NCI-H82 (cell line): ENCODE measurements around the gene KCNIP3.

Experiments
- DNase-seq: peaks from one replicate; lab custom pipeline; 2025; lab: John Stamatoyannopoulos, UW

Gene KCNIP3

DNA sequence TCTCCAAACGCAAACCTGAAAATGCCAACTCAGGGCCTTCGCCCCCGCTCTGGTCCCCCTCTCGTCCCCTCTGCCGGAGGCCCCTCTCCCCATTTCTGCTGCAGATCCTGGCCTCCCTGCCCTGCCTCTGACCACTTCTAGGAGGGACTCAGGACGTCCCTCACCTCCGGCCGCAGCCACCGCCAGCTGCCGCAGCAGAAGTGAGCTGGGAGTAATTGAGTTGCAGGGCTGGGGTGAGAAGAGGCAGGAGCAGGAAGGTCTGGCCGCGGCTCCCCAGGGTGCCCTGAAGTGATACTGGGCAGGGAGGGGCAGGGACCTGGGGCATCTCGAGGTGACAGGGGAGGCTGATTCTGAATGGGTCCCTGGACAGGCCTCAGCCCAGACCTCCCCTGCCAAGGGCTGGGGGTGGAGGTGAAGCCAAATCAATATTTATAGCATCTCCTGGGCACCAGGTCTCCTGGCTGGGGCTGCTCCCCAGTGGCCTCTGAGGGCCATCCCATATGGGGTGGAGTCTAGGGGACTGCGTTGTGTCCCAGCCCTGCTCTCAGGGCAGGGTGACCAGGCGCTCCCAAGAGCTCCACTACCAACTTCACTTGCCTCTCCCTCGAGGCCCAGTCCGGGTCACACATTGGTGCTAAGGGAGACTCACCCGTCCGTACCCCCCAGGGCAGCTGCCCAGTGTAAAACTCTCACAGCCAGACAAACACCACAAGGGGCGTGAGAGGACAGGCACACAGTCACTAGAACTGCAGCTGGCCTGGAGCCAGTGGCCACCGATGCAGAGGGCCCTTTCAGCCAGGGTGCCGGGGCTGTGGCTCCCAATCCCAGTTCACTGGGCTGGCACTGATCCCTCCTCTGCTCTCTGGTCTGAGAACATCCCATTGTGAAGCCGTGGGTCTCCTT, 33.0 kb downstream of the KCNIP3 start:
- no peak for DNase-seq

DNA sequence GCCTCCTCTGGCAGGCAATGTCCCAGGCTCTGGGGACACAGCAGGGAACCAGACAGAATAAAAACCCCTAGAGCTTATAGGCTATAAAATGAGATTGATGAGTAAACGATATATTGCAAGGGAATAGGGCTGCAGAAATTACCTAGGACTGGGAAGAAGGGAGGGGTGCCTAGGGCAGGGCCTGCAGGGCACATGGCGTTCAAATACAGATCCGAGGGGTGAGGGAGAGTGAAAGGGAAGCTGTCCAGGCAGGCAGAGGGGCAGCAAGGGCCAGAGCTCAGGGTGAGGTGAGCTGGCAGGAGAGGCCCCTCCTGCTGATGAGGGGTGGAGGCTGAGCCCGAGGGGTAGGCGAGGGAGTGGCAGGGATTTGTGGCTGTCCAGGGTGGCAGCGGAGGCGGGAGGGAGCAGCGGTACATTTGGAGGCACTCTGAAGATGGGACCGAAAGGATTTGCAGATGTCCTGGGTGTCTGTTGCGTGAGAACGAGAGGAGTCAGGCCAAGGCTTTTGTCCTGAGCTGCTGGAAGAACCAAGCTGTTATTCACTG, 33.7 kb downstream of the KCNIP3 start:
- no peak for DNase-seq

DNA sequence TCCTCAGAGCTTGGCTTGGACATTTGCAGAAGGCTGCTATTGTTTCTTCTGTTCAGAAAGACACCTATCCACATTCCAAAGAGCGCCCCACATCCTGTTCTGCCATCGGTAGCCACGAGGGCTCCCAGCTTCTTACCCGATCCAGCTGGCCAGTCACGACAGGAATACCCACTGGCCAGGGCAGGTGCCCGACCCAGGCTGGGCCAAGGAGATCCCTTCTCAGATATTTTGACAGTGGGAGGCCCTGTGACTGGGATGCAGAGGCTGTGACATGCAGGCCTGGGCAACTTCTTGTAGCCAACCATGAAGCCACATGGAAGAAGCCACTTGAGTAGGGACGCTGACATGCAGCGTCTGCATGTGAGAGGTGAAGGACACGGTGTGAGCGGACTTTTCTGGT, 34.5 kb downstream of the KCNIP3 start:
- no peak for DNase-seq

DNA sequence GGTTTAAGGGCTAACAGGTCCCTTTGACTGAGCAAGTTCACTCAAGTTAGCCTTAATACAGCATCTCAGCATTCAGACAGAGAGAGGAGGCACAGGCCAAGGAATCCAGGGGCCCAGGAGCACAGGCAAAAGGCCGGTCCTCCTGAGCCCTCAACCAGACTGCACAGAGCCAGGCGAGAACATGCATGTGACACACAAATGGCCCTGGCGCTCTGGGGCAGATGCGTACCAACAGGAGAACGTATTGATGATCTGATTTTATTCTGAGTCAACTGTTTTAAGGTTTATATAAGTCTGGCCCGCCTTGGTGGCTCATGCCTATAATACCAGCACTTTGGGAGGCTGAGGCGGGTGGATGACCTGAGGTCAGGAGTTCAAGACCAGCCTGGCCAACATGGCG, 34.9 kb downstream of the KCNIP3 start:
- DNase-seq: no peak

DNA sequence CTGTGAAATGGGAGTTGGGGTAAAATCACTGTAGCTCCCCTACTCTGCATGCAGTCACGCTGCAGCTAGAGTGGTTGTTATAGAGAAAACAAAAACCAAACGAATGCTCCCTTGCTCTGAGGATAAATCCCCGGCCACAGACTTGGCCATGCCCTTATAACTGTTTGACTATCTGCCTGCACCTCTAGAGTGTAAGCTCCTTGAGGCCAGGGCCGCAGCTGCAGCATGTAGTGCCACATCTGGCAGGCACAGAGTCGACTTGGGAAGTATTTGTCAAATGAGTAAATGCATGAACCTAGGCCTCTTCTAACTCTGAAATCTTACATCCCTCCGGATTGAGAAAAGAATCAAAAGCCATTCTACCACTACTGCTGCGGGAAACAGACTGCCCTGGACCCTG, 35.9 kb downstream of the KCNIP3 start:
- DNase-seq: no peak

DNA sequence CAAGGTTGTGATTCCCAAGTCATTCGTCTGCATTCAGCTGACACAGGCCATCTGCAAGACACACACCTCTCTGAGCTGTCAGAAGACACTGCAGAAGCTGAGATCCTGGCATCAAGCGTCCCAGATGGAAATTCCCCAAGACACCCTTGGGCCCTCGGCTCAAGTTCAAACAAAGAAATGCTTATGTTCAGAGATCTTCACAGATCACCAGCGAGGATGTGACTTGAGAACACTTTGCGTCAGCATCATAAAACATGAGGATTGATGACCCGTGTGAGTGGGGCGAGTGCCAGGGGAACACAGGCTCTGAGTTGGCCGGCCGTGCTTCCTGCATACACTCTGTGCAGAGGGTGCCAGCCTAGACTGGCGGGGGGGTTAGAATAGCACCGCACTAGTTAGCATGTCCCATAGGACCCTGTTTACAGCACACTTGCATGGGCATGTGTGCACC, 36.8 kb downstream of the KCNIP3 start:
- no peak for DNase-seq

DNA sequence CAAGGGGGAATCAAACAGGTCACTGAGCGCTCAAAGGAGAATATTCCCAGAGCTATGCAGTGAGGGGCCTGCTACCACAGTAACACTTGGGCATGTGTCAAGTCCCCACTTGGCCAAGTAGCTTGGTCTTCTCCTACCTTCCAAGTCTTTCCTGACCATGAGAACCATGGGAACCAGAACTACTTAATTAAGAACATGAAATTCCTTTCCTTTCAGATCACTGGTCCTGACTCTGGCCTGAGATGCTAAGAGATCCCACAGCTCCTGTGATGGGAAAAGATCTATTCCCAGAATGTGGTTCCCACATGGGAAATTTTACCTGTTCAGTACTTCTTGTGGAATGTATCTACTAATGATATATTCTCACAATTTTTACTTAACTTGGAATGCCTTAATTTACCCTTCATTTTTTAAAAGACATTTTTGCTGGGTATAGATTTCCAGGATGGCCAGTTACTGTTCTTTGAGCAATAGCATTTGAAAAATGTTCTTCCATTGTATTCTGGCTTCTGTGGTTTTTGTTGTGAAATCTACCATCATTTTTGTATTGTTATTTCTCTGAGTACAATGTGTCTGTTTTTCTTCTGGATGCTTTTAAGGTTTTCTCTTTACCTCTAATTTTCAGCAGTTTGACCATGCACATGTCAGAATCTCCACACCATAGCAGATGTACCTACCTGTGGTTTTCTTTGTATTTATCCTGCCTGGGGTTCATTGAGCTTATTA, 37.9 kb downstream of the KCNIP3 start:
- DNase-seq: no peak

DNA sequence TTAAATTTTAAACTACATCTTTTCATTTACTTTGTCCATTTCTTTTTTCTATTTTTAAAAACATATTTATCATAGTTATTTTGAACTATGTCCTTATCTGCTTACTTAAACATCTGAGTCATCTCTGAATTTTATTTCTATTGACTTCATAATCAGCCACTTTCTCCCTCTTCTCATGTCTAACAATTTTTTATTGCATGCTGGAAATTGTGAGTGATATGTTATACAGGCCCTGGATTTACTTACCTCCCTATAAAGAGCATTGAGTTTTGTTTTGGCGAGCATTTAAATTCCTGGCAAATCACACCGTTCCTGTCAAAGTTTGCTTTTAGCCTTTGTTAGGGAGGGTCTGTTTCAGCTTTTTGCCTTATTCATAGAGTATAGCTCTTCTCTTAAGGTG, 39.3 kb downstream of the KCNIP3 start:
- no peak for DNase-seq

DNA sequence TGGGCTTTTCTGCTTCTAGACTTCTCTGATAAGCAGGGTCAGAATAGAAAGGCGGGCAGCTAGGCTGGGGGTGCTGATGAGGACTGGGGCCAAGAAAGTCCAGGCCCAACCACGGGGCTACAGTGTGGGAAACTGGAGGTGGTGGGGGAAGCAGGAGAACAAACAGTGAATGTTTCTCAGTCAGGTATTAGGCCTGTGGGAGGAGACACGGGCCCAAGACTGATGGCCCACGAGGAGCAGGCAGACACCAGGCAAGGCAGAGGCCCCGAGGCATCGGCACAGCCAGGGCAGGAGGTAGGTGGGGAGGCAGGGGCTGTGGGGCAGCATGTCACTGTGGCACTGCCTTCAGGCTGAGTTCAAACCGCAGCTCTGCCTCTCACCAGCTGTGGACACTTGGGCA, 40.7 kb downstream of the KCNIP3 start:
- no peak for DNase-seq

DNA sequence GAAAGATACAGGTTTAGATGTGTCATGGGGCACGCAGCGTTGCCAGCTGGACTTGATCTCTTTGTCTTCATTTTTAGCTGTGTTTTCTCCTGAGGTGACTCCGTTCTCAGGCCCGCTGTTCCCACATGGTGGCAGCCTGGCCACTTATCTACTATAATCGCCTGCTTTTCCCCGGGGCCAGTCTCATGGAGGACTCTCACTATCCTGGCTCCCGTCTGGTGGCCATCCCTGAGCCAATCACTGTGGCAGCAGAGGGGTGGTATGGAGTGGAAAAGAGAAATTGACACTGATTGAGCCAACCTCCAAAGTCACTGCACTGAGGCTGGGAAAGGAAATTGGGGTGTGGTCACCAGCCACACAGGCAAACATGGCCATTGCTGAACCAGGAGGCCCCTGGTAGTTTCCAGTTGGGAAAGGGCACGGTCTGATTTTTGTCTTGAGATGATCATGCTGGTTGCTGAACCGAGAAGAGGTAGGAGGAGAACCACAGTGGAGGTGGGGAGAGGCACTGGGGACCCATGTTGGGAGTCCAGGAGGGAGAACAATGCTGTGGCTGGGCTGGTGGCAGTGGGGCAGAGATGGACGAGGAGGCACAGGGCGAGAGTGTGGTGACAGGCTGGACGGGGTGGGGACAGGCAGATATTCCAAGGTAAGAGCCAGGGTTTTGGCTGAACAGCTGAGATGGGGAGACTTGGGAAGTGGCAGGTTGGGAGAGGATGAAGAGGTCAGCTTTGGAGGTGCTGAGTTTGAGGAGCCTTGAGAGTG, 45.6 kb downstream of the KCNIP3 start:
- DNase-seq: no peak

DNA sequence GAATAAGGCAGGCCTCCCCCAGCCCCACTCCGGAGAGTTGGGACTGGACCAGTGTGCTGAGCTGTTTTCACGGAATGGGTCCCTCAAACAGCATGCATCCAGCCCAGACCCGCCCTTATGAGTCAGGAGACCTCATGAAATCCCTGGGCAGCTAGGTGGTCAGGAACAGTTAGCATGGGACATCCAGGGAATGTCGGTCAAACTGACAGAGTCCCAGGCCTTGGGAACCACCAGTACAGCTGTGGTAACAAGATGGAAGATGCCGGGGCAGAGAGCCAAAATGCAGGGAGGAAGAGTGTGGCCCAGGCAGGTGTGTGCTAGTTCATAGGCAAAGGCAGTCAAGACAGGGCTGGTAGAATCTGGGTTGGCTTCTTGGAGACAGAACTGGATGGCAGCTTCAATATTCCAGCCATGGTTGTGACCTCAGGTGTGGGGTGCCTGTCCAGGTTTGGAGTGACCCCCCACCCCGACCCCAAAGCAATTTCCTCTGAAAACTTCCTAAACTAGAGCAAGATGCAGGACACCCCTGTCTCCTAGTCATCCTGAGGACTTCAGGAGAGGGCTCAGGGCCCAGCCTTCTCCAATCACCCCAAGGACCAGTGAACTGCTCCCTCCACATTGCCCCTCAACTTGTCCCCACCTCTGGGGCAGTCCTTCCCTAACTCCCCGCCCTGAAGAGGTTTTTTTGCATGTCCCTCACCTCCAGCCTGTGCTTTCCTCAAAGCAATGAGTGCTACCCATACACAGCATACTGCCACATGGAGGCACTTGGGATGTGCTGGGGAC, 46.5 kb downstream of the KCNIP3 start:
- DNase-seq: no peak

DNA sequence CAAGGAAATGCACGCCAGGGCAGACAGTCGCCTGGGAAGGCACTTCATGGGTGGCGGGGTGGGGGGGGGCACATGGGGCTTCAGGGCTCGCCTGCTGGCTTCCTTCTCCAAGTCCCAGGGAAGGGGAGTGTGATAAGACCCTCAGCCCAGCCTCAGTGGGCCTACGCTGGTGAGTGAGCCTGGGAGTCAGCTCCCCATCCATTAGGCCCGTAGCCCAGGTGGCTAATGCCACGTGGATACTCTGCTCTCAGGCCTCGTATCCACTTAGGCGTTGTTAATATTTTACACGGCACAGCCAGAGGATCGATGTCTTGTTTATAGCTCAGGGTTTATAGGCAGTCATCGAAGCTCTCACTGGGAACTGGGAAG, 47.1 kb downstream of the KCNIP3 start:
- no peak for DNase-seq

DNA sequence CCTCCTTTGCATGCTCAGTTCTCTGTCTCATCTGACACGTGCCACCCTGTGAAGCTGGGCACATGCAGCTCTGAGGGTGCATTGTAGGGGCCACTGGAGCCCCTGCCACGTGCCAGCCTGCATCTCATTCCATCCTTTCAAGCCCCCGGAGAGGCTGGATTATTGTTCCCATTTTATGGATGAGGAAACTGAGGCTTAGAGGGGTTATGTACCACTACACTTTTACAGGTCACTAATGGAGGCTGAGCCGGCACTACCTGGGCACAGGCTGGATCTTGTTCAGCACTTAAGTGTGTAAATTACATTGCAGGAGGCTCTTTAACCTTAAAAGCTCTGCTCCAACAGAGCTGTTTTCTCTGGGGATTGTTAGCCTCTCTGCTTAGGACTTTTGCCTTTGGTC, 47.5 kb downstream of the KCNIP3 start:
- no peak for DNase-seq

DNA sequence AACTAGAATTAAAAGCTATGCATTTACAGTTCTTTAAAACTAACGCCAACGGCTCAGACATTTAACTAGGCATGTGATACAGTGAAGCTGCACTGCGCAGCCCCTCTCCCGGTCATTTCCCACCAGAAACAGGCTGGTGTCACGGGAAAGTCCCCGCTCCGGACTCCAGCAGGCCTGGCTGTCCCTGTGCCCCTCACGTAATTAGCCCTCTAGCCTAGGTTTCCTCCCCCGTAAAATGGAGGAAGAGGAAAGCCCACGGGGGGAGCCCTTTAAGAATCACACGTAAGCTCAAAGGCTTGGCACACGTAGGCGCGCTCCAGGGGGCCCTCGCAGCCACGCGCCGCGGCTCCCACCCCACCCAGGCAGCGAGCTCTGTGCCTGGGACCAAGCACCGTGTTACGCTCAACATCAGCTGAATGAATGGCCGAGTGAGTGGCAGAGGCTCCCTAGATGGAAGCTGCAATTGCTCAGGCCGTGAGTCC, 48.0 kb downstream of the KCNIP3 start:
- DNase-seq: no peak

DNA sequence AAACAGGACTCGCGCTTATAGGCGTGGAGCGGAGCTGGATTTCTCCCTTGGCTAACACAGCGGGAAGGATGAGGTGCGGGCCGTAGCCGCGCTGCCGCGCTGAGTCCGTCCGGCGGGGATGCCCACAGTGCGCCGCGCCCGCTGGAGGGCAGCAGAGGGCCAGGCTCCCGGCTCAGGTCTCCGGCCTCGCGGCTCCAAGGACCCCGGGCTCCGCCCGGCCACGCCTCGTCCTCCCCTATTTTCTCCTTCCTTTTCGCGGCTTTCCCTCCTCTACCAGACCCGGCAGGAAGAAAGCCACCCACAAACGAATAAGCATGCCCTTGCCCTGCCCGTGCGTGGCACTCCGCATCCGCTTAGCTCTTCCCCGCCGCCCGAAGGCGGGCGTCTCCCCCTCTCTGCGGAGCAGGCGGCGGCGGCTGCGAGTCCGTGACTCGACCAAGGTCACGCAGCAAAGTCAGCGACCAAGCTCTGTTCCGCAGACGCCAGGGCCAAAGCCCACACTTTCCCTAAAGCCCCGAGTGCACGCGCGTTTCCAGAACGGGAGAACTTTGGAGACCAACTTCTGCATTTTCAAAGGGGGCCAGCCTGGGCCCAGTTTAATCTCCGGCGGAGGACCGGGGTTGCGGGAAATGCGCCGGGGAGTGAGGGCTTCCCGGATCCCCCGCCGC, 48.5 kb downstream of the KCNIP3 start:
- peak; percentile 87 for DNase-seq

DNA sequence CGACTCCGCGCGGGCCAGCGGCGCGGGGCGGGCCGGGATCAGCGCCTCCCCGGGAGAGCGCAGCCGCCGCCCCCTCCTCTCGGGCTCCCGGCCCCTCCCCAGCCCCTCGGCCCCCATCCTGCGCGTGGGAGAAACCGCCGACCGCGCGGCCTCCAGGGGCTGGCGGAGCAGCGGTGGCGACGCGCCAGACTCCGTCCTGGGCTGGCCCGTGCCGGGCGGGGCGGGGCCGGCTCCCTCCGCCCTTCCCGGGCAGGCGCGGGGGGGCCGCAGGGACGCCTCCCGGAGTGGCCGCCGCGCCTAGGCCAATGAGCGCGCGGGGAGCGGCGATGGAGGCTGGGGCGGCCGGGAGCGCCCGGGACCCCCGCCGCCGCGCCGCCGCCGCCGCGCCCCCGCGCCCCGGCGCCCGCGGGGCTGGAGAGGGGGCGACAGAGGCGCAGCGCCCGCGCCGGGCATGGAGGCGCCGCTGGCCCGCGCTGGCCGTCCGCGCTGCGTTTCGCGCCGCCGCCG, 49.1 kb downstream of the KCNIP3 start:
- peak; percentile 31 for DNase-seq

DNA sequence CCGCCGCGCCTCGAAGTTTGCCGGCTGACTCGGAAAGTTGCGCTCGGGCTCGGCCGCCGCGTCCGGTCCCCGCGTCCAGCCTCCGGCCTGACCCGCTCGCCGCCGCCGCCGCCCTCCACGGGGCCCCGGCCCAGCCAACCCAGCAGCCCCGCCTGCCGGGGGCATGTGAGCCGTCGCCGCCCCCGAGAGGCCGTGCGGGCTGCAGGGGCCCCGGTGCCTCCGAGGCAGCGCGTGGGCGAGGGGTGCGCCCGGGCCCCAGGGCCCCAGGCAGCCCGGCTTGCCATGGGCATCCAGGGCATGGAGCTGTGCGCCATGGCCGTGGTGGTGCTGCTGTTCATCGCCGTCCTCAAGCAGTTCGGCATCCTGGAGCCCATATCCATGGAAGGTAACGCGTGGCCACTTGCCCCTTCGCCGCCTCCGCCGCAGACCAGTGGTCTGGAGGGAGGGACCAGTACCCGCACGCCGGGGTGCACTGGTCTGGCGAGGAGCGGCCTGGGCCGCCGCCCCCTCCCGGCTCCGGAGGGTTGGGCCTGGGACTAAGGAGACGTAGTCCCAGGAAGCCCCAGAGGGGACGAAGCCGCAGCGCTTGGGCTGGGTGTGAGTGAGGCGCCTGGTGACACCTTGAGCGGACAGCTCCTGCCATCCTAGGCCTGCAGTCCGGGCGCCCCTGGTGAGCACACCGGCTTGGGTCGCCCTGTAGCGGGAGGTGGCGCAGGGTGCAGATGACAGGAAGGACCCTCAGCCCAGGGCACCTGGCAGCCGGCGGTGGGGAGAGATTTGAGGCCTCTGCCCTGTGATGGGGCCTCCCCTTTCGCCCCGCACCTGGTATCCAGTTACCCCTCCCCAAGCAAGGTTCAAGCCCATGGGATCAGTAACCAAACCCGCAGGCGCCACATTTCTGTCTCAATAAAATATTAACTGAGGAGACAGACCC, 49.9 kb downstream of the KCNIP3 start:
- DNase-seq: no peak

DNA sequence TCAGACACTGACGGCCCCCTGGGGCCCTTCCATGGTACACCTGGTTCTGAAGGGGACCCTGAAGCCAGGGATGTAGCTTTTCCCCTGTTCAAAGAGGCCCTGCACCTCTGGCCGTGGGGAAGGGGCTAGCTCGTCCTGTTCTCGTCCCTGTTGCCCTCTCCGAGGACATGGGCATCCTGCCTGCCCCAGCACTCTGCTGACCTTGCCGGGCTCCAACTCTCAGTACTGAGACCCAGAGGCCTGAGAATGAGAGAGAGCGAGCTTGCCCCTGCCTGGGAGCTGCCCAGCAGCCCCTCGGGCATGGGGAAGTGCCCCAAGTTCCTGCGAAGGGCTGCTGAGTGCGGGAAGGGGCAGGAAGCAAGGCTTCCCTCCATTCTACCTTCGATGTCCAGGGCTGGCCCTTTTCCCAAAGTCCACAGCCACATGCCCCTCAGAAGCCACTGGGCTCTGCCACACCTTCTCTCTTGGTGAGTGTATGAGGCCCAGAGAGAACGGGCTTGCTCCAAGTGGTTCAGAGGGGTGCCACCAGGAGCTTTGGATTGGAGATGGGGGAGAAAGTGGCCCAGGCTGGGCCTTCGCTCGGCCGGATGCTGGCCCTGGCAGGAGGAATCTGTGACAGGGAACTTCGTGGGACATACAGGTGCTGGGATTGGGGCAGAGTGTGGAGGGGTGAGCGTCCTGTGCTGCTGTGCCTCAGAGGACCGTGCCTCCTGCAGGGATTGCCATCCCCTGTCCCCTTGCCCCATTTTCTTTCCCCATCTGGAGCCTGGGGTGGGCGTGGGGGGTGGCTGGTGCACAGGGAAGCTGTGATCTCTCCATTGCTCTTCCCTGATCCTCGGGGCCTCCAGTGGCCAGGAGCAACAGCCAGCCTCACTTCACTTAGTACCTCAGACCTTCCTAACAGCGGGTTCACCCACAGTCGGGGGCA, 50.8 kb downstream of the KCNIP3 start:
- DNase-seq: no peak
